ENCODE data around the gene GMPR.

The GMPR gene

GRCh38 chr6:16306334-16306733 is 67.9 kb downstream of the GMPR start:
- no peak for DNase-seq

- DNase-seq = no peak
Observed at GRCh38 chr6:16311763-16312162, 73.4 kb downstream of the GMPR start.

- no peak for DNase-seq
Observed at GRCh38 chr6:16313732-16314131, 75.3 kb downstream of the GMPR start.

- no peak for DNase-seq
Observed at GRCh38 chr6:16314296-16314695, 75.9 kb downstream of the GMPR start.

- peak; percentile 83 for DNase-seq
Observed at GRCh38 chr6:16316741-16317251, 78.4 kb downstream of the GMPR start.

GRCh38 chr6:16318538-16318937 is 80.2 kb downstream of the GMPR start:
- DNase-seq = no peak

GRCh38 chr6:16318953-16319720 is 80.8 kb downstream of the GMPR start:
- no peak for DNase-seq

- peak; percentile 52 for DNase-seq
Observed at GRCh38 chr6:16319813-16320532, 81.6 kb downstream of the GMPR start.

GRCh38 chr6:16320533-16321340 is 82.3 kb downstream of the GMPR start:
- DNase-seq = no peak

GRCh38 chr6:16321341-16321710 is 82.9 kb downstream of the GMPR start:
- no peak for DNase-seq

GRCh38 chr6:16321826-16322225 is 83.4 kb downstream of the GMPR start:
- no peak for DNase-seq

- peak; percentile 96 for DNase-seq
Observed at GRCh38 chr6:16322666-16323312, 84.4 kb downstream of the GMPR start.

GRCh38 chr6:16324184-16324583 is 85.8 kb downstream of the GMPR start:
- DNase-seq = no peak

- DNase-seq = no peak
Observed at GRCh38 chr6:16324606-16325225, 86.3 kb downstream of the GMPR start.

GRCh38 chr6:16326531-16326930 is 88.1 kb downstream of the GMPR start:
- DNase-seq = no peak

GRCh38 chr6:16326971-16327776 is 88.8 kb downstream of the GMPR start:
- no peak for DNase-seq

- no peak for DNase-seq
Observed at GRCh38 chr6:16327777-16328325, 89.5 kb downstream of the GMPR start.

- DNase-seq = no peak
Observed at GRCh38 chr6:16329233-16329632, 90.8 kb downstream of the GMPR start.

- peak; percentile 82 for DNase-seq
Observed at GRCh38 chr6:16331384-16332174, 93.2 kb downstream of the GMPR start.

GRCh38 chr6:16332175-16332542 is 93.8 kb downstream of the GMPR start:
- DNase-seq = peak; percentile 84
